ENCODE results near the gene ABR.

GRCh38 chr17:1162116-1162855 is 17.5 kb downstream of the ABR start:
- TF ChIP-seq ZNF274 (IDR thresholded peaks at IDR 0.05; ENCODE audit: borderline replicate concordance, extremely low read depth, low read length) (no peak), CTCF (IDR thresholded peaks at IDR 0.05; ENCODE audit: control extremely low read depth in 1 of 3, insufficient read depth in 1 of 3, low read depth in 1 of 3, low read length in 3 of 3) (no peak), BRCA1 (IDR thresholded peaks at IDR 0.05; ENCODE audit: low read depth, low read length) (no peak), CBX5 (IDR thresholded peaks at IDR 0.05; ENCODE audit: low read depth, low read length) (no peak), ATF3 (IDR thresholded peaks at IDR 0.05; ENCODE audit: insufficient read depth, low read depth, low read length) (no peak), ATF2 (IDR thresholded peaks at IDR 0.05; ENCODE audit: low read length) (no peak), SP1 (IDR thresholded peaks at IDR 0.05; ENCODE audit: low read depth, low read length) (no peak), EP300 (IDR thresholded peaks at IDR 0.05; ENCODE audit: borderline replicate concordance in 1 of 2, low read depth in 2 of 2, low read length in 2 of 2) (no peak), POLR2A (IDR thresholded peaks at IDR 0.05; ENCODE audit: control extremely low read depth in 1 of 2, low read depth in 2 of 2, low read length in 2 of 2) (no peak), POLR2AphosphoS5 (IDR thresholded peaks at IDR 0.05; ENCODE audit: low read depth, low read length) (no peak)
